Measurements from ENCODE around the gene CD58. TPM values are rescaled to one million over a fixed set of nuclear protein-coding genes. Genes with fewer than 3 reads are reported as not detected.

Gene CD58
- total RNA-seq, 1 donor from 2014 or later, result 19.6 TPM

GRCh38 chr1:116510361-116510760 lies 60.5 kb downstream of the CD58 start:
- DNase-seq (ENCODE audit: low read depth in 2 of 2), result no peak

- peak in 1 of 2 donors; percentile 65 for DNase-seq (ENCODE audit: low read depth in 2 of 2)
Observed at GRCh38 chr1:116508984-116509980, 61.5 kb downstream of the CD58 start.

GRCh38 chr1:116508085-116508983 lies 62.5 kb downstream of the CD58 start:
- DNase-seq (ENCODE audit: low read depth in 2 of 2), result peak in 1 of 2 donors; percentile 44

GRCh38 chr1:116507631-116508030 lies 63.2 kb downstream of the CD58 start:
- no peak for DNase-seq (ENCODE audit: low read depth in 2 of 2)

- no peak for DNase-seq (ENCODE audit: low read depth in 2 of 2)
Observed at GRCh38 chr1:116506132-116507004, 64.5 kb downstream of the CD58 start.

GRCh38 chr1:116504308-116505156 lies 66.3 kb downstream of the CD58 start:
- no peak for DNase-seq (ENCODE audit: low read depth in 2 of 2)

GRCh38 chr1:116503546-116504307 lies 67.1 kb downstream of the CD58 start:
- DNase-seq (ENCODE audit: low read depth in 2 of 2), result no peak

GRCh38 chr1:116502671-116503314 lies 68.0 kb downstream of the CD58 start:
- no peak for DNase-seq (ENCODE audit: low read depth in 2 of 2)

- DNase-seq (ENCODE audit: low read depth in 2 of 2), result no peak
Observed at GRCh38 chr1:116501870-116502244, 69.0 kb downstream of the CD58 start.

GRCh38 chr1:116501125-116501869 lies 69.5 kb downstream of the CD58 start:
- no peak for DNase-seq (ENCODE audit: low read depth in 2 of 2)

GRCh38 chr1:116498789-116499628 lies 71.8 kb downstream of the CD58 start:
- peak; percentile 47 to 71 for DNase-seq (ENCODE audit: low read depth in 2 of 2)

- DNase-seq (ENCODE audit: low read depth in 2 of 2), result peak in 1 of 2 donors; percentile 20
Observed at GRCh38 chr1:116497656-116498055, 73.2 kb downstream of the CD58 start.

- no peak for DNase-seq (ENCODE audit: low read depth in 2 of 2)
Observed at GRCh38 chr1:116496898-116497297, 73.9 kb downstream of the CD58 start.

GRCh38 chr1:116496380-116496779 lies 74.4 kb downstream of the CD58 start:
- DNase-seq (ENCODE audit: low read depth in 2 of 2), result peak in 1 of 2 donors; percentile 64

- no peak for DNase-seq (ENCODE audit: low read depth in 2 of 2)
Observed at GRCh38 chr1:116495535-116495934, 75.3 kb downstream of the CD58 start.

GRCh38 chr1:116494745-116495144 lies 76.1 kb downstream of the CD58 start:
- no peak for DNase-seq (ENCODE audit: low read depth in 2 of 2)

- no peak for DNase-seq (ENCODE audit: low read depth in 2 of 2)
Observed at GRCh38 chr1:116494353-116494692, 76.5 kb downstream of the CD58 start.
